ENCODE data around the gene C16orf54. TPM values are rescaled to one million over a fixed set of nuclear protein-coding genes. Genes with fewer than 3 reads are reported as not detected.

Gene C16orf54
- total RNA-seq, 1 experiment from 2014 or later, result 0.15 TPM

- H2AFZ ChIP-seq (ENCODE audit: low read depth, low read length, poor library complexity, severe bottlenecking), result no peak overlapping the region
- intact Hi-C loops (cut with micrococcal nuclease), result no loop called here
- no peak overlapping the region for H3K4me2 ChIP-seq (ENCODE audit: low read length)
- H3K4me3 ChIP-seq (replicated peaks in 1 of 2; ENCODE audit: low read depth in 1 of 2, low read length in 2 of 2), result no peak overlapping the region
- no peaks in the 10 kb centered on the region for H3K9me3 ChIP-seq (ENCODE audit: control insufficient read depth in 1 of 2, insufficient read depth in 1 of 2, low read depth in 1 of 2, low read length in 2 of 2)
- CTCF ChIA-PET, result no interaction called here
- BruUV-seq (replicated peaks), result no TSS peak
- no peaks in the 10 kb centered on the region for H4K20me1 ChIP-seq (ENCODE audit: insufficient read depth)
- no peaks in the 10 kb centered on the region for H3K79me2 ChIP-seq (ENCODE audit: insufficient read depth, low read length)
- H3K4me1 ChIP-seq (ENCODE audit: control insufficient read depth in 1 of 2, insufficient read depth in 2 of 2, low read length in 2 of 2), result no peaks in the 10 kb centered on the region
- POLR2A ChIA-PET, result no interaction called here
- no peaks in the 10 kb centered on the region for H3K27me3 ChIP-seq (ENCODE audit: insufficient read depth, low read length)
- H3K9me2 ChIP-seq (ENCODE audit: insufficient read depth), result no peaks in the 10 kb centered on the region
- DNase-seq (ENCODE audit: low read depth, low spot score) (no peak), ATAC-seq (no peak)
- no peak for TF ChIP-seq ZNF274 (IDR thresholded peaks at IDR 0.05; ENCODE audit: low read depth, low read length)
- TF ChIP-seq, protein P1, sequence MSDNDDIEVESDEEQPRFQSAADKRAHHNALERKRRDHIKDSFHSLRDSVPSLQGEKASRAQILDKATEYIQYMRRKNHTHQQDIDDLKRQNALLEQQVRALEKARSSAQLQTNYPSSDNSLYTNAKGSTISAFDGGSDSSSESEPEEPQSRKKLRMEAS (IDR thresholded peaks at IDR 0.05), result no peak
- TF ChIP-seq, protein P2, sequence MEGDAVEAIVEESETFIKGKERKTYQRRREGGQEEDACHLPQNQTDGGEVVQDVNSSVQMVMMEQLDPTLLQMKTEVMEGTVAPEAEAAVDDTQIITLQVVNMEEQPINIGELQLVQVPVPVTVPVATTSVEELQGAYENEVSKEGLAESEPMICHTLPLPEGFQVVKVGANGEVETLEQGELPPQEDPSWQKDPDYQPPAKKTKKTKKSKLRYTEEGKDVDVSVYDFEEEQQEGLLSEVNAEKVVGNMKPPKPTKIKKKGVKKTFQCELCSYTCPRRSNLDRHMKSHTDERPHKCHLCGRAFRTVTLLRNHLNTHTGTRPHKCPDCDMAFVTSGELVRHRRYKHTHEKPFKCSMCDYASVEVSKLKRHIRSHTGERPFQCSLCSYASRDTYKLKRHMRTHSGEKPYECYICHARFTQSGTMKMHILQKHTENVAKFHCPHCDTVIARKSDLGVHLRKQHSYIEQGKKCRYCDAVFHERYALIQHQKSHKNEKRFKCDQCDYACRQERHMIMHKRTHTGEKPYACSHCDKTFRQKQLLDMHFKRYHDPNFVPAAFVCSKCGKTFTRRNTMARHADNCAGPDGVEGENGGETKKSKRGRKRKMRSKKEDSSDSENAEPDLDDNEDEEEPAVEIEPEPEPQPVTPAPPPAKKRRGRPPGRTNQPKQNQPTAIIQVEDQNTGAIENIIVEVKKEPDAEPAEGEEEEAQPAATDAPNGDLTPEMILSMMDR (IDR thresholded peaks at IDR 0.05 in 2 of 3, conservative IDR thresholded peaks at IDR 0.05 in 1 of 3; ENCODE audit: borderline replicate concordance in 1 of 3, insufficient read depth in 1 of 3, low read depth in 2 of 3, low read length in 2 of 3), result no peak
- TF ChIP-seq SIN3A (IDR thresholded peaks at IDR 0.05; ENCODE audit: low read depth), result no peak
- no peak for TF ChIP-seq REST (IDR thresholded peaks at IDR 0.05; ENCODE audit: low read depth)
- TF ChIP-seq JUND (IDR thresholded peaks at IDR 0.05), result no peak
- no peak for TF ChIP-seq SRF (IDR thresholded peaks at IDR 0.05; ENCODE audit: low read depth)
- no peak for TF ChIP-seq SP1 (IDR thresholded peaks at IDR 0.05; ENCODE audit: low read depth)
- TF ChIP-seq EGR1 (IDR thresholded peaks at IDR 0.05; ENCODE audit: low read depth), result no peak
- no peak for TF ChIP-seq YY1 (IDR thresholded peaks at IDR 0.05; ENCODE audit: extremely low read depth, insufficient replicate concordance, low read depth, low read length)
- TF ChIP-seq RAD21 (IDR thresholded peaks at IDR 0.05; ENCODE audit: low read depth), result no peak
- TF ChIP-seq ELF1 (IDR thresholded peaks at IDR 0.05; ENCODE audit: borderline replicate concordance, low read depth), result no peak
- no peak for TF ChIP-seq POLR2A (IDR thresholded peaks at IDR 0.05; ENCODE audit: borderline replicate concordance, extremely low read depth, insufficient read depth, insufficient read length)
- TF ChIP-seq ZFX (IDR thresholded peaks at IDR 0.05), result no peak
- no peak for TF ChIP-seq CEBPB (IDR thresholded peaks at IDR 0.05; ENCODE audit: low read depth)
- TF ChIP-seq POLR2AphosphoS5 (IDR thresholded peaks at IDR 0.05; ENCODE audit: low read depth, low read length), result no peak
- no peak for TF ChIP-seq TCF7L2 (IDR thresholded peaks at IDR 0.05; ENCODE audit: borderline replicate concordance, extremely low read depth, insufficient read depth, insufficient read length)
- TF ChIP-seq, protein P3, sequence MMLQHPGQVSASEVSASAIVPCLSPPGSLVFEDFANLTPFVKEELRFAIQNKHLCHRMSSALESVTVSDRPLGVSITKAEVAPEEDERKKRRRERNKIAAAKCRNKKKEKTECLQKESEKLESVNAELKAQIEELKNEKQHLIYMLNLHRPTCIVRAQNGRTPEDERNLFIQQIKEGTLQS (IDR thresholded peaks at IDR 0.05), result no peak
- RAD21 ChIA-PET (ENCODE audit: low non-redundant PET in 1 of 2, low total read pairs in 2 of 2, uncharacterized antibody in 2 of 2, unreplicated experiment in 2 of 2), result no interaction called here
- H3K9ac ChIP-seq (ENCODE audit: low read length), result no peak overlapping the region
- no peak overlapping the region for H3K27ac ChIP-seq (ENCODE audit: low read depth, low read length)
- no peaks in the 10 kb centered on the region for H3K36me3 ChIP-seq (ENCODE audit: control insufficient read depth in 1 of 2, insufficient read depth in 2 of 2, low read length in 2 of 2)
These were observed 9.0 kb downstream of the C16orf54 start for GRCh38 chr16:29736764-29737163.
